Suprapubic skin (tissue), 4 donors: ENCODE measurements around the gene NSG2.

Experiments used
- POLR2A ChIP-seq, 2 donors: fragments of 450-650 bp; IDR thresholded peaks; one replicate each; pipeline ENCODE4 v1.6.1; 2017; ENCODE audit warnings: antibody characterized with exemption in 2 of 2, mild to moderate bottlenecking in 2 of 2, moderate library complexity in 2 of 2
- POLR2AphosphoS5 ChIP-seq, 3 donors: sonication (generic); formaldehyde crosslinking; IDR thresholded peaks; one replicate each; pipeline ENCODE4 v1.6.1; 2017; ENCODE audit warnings: antibody characterized with exemption in 3 of 3
- TF ChIP-seq, protein P1 (sequence below), 2 donors: fragments of 200-600 bp in 1 of 2; fragments of 450-650 bp in 1 of 2; sonication (generic) in 1 of 2; IDR thresholded peaks; one replicate each; pipeline ENCODE4 v1.5.1; 2016 to 2019; ENCODE audit warnings: antibody characterized with exemption in 2 of 2, mild to moderate bottlenecking in 1 of 2, moderate library complexity in 1 of 2

DNA sequence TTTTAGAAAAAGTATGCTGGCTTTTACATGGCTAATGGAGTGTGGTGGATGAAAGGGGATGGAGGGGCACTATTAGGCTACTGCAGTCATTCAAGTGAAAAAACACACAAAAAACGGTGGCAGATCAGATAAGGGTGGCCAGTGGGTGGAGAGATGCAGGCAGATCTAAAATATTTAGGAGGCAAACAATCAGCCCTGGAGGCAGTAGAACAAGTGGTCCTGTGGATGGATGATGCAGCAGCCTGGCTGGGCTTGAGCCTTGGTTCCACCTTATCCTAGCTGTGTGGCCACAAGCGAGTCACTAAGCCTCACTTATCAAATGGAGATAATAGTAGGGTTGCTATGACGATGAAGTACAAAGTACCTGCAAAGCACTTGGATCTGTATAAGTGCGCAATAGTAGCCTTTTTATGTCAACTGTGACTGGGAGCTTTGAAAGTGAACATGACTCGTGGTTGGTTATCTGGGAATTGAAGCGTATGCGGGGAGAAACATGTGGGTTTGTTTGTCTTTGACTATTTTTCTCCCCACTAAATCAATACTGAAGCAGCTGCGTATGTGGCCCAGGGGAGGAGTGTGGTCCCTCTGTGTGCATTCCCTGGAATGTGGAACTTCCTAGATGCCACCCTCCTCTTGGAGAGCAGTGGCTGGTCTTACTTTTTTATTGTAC lies 20.2 kb downstream of the NSG2 start:
- TF ChIP-seq, protein P1, sequence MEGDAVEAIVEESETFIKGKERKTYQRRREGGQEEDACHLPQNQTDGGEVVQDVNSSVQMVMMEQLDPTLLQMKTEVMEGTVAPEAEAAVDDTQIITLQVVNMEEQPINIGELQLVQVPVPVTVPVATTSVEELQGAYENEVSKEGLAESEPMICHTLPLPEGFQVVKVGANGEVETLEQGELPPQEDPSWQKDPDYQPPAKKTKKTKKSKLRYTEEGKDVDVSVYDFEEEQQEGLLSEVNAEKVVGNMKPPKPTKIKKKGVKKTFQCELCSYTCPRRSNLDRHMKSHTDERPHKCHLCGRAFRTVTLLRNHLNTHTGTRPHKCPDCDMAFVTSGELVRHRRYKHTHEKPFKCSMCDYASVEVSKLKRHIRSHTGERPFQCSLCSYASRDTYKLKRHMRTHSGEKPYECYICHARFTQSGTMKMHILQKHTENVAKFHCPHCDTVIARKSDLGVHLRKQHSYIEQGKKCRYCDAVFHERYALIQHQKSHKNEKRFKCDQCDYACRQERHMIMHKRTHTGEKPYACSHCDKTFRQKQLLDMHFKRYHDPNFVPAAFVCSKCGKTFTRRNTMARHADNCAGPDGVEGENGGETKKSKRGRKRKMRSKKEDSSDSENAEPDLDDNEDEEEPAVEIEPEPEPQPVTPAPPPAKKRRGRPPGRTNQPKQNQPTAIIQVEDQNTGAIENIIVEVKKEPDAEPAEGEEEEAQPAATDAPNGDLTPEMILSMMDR (IDR thresholded peaks at IDR 0.05): no peak
- TF ChIP-seq POLR2A (IDR thresholded peaks at IDR 0.05) (no peak), POLR2AphosphoS5 (IDR thresholded peaks at IDR 0.05) (no peak)
